Effector CD8-positive, alpha-beta T cell (primary cell): Measurements from ENCODE around the gene TNNT2.

Source experiments
- DNase-seq: peaks from one replicate; lab custom pipeline; 2025; lab: John Stamatoyannopoulos, UW

TNNT2 gene

DNA sequence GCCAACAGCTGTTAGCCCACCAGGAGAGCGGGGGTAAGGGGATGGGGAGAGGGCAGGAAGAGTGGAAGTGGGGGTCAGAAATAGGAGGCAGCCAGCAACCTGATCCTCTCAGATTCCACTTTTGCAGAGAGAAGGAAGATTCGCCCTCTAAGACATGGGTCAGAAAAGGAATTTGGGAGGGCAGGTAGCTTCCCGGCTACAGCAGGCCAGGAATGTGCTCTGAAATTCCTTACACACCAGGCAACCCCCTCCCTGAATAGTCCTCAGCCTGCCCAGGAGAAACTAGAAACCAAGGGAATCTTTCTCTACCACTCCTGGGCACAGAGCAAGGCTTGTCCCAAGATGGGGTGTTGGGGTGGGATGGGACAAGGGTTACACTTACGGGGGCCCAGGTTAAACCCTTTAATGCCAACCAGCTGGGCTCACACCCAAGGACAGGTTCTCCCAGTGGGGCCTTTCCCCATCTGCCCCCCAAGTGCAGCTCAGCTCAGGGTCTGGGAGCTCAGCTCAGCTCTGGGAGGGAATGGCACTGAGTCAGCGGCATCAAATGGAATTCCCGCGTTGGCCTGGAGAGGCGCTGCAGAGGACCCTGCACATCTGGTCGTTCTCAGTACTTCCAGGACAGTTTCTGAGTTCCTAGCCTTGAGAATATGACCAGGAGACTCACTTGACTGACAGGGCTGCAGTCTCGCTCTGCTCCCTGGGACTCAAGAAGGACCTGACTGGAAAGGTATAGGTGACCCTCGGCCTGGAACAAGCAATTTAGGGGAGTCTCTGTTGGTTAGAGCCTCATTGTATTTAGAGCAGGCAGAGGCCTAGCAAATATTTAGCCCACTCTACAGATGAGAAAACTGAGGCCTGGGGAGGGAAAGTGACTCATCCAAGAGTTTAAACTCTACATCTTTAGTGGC is 761 bp downstream of the TNNT2 start:
- DNase-seq: no peak

DNA sequence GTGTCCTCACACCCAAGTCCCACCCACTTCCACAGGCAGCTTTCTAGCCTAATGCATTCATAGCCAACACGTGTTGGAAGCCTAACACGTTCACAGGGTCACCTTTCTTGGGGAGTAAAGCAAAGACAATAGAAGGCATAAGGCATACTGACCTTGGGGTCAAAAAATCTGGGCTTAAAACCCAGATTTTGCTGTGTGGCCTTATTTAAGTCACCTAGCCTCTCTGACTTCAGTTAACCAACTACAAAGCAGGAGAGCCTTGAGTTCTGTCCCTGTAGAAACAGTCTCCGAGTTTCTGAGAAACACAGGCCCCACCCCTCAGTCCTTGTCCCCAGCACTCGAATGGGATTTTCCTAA is 1.4 kb downstream of the TNNT2 start:
- DNase-seq: no peak

DNA sequence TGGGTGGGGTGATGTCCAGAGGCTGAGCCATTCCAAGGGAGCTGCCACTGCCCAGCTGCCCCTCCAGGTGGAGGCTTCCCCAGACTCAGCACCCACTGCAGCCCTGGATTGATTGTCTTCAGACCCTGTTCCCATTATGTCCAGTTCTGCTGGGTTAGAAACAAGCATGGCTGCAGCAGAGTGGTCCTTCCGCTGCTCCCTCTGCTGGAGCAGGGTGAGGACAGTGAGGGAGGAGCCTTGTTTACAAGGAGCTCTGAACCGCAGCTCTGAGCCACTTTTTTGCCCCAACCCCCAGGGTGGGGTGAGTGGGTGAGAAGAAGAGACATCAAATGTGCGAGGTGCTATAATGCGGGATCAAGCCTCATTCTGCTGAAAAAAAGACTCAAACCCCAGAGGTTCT is 2.3 kb downstream of the TNNT2 start:
- DNase-seq: no peak

DNA sequence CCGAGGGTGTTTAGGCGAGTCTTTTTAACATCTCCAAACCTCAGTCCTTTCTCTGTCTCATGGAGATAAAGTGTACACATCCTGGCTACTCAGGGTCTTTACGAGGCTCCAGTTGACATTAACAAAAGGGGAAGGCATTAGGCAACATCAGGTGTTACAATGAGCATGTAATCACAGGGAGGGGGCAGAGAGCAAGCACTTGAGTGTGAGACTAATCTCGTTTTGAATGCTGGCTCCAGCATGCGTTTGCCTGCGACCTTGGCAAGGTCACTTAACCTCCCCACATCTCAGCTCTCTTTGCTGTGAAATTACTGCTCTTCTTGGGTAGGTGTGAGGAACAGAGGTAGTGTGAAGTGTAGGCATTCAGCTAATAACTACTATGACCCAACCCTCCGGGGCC is 3.1 kb downstream of the TNNT2 start:
- DNase-seq: no peak

DNA sequence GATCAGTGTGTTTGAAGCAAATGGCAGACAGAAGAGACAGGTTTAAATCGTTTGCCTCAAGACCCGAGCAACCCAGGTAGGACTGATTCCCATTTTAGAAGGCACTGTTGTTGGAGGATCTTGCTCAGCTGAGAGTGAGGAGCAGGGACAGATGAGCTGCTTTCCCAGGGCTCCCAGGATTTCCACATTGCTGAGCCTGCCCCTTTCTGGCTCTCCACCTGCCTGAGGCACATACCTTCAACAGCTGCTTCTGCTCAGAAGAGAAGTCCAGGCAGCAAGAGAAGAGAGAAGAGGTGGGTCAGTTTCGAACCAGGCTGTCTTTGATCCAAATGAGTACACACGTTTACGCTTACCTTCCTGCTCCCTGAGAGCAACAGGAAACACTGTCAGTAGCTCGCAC is 5.7 kb downstream of the TNNT2 start:
- no peak for DNase-seq

DNA sequence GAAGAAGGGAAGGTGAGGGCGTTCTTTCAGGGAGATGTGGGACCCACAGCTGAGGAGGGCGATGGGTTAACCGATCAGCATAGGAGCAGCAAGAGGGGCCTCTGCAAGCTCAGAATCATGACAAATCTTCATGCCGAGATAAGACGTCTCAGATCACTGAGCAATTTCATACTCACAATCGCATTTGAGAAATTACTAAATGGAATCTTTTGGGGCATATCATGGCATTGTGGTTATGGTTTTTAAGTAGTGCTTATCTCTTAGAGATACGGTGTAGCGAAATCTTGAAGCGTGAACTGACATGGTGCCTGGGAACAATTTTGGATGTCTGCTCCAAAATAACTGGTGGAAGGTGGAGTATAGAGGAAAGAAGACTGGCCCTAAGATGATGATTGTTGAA is 6.2 kb downstream of the TNNT2 start:
- DNase-seq: no peak

DNA sequence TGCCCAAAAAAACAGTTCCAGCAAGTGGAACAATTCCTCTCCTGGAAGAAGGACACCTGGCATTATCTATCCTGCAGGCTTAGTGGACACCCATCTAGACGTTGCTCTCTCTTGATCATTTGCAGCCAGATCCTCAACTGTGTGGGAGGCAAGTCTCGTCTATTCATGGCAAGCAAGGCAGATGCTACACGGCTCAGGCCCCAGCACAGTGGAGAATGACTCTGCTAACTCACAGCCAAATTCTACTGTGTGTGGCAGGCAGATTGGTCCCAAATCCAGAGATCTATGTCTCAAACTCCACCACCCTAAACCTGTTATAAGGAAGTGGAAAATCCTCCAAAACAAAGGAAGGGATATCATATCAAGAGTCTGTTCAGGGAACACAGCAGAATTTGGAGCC is 7.0 kb downstream of the TNNT2 start:
- DNase-seq: no peak

DNA sequence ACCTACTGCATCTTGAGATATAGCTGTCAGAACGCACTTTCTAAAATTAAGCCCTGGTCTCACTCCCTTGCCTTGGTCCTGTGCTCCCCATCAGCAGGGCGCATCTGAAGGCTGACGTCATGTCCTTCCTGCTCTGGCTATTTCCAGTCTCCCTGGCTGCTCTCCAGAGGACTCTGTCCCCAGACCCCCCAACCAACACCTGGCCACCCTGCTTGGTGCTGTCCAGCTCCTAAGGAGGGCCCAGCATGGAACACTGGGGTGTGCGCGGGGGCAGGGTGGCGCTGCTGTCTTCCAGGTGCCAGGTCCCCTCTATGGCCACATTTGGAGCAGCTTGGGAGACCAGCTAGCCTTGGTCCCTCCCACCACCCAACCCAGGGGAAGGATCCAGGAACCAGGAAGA is 8.3 kb downstream of the TNNT2 start:
- no peak for DNase-seq

DNA sequence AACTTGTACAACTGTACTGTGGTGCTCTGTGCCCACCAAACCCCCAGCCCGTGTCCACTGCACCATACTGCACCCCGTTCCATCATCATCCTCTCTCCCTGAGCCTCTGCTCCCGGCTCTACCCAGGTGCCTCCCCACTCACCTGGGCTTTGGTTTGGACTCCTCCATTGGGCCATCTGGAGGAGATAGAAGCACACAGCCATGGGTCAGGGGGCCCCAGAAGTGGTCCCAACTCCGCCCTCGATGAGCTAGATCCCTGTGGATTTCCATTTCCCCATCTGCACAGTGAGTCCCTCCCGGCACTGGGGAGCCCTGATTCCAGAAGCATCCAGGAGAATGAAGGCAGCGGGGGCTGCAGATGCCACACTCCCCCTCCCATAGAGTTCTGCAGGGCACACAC is 10.8 kb downstream of the TNNT2 start:
- no peak for DNase-seq

DNA sequence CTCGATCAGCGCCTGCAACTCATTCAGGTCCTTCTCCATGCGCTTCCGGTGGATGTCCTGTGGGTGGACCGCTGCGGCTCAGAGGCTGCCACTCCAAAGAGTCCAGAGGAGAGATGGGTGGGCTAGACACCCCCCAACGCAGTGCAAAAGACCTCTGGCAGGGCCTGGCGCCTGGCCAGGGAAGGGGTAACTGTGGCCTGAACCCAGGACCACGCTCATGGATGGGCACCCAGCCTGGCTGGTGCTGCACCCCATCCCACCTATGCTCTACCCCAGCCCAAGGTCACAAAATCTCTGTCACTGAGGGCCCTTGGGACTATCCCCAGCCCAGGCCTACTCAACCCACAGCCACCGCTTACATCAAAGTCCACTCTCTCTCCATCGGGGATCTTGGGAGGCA is 12.2 kb downstream of the TNNT2 start:
- no peak for DNase-seq

DNA sequence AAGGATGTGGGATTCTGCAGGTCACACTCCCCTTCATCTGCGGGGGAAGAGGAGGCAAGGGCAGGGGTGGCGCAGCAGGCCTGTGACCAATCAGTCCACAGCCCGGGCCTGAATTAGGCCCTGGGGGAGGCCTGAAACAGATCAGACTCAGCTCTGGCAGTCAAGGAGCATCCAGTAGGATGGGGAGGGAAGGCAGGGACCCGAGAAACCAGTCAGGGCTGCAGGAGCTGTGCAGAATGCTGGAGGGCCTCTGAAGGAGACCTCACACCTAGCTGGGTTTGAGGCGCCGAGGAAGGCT is 12.7 kb downstream of the TNNT2 start:
- DNase-seq: no peak

DNA sequence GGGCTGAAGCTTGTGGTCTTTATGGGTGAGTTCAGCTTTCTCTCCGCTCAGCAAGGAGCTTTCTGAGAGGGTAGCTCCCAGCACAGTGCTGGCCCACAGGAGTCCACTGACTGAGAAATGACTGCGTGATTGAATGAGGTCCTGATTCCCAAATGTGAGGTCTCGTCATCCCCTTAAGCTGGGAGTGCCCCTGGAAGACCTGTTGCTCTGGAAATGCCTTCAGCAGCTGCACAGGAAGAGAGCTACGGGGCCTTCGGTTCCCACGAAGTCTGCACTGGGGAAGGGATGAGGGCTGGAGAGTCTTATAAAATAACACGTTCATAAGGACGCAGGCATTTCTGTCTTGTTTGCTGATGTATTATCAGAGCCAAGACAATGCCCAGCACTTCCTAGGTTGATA is 14.0 kb downstream of the TNNT2 start:
- DNase-seq: no peak

DNA sequence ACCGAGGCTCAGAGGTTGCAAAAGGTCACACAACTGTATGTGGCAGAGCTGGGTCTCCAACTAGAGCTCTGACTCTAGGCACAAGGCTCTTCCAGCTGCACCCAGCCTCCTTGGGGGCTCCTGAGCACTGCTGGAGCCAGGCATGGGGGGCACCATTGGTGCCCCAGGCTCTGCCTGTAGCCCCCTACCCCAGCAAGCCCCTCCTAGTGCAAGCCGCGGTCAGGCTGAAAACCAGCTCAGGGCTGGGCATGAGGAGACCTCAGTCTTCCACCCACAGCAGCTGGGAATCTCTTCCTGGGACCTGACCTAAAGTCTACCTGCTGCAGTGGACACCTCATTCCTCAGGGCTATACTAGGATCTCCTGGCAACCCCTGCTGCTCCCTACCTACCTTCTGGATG is 14.6 kb downstream of the TNNT2 start:
- no peak for DNase-seq

DNA sequence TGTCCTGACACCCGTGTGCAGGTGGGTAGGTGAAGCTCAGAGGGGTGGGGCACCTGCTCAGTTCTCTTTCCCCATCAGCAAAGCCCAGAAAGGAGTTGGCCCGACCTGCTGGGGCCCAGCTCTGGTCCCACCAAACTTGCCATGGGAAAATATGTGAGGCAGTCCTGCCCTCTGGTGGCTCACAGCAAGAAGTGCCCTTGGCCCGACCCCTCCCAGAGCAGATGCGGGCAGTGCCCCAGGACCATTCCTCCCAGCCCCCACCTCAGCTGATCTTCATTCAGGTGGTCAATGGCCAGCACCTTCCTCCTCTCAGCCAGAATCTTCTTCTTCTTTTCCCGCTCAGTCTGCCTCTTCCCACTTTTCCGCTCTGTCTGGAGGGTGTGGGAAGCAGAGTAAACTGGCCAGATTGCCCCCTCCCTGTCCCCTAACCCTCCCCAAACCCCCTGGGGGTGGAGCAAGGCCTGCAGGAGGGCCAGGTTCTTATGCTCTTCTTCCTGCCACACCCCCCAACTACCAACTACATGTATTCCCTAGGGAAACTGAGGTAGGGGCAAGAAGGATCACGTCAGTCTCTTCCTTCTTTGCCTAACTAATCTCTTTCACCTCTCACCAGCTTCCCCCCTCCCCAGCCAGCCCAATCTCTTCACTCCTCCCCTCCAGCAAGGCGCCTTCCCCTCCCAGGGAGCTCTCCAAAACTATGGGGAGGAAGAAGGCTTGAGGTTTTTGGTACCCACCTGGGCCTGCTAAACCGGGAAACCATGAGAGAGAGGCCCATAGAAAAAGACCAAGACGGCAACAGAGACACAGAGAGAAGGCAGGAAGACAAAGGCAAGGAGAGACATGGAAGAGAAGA is 15.6 kb downstream of the TNNT2 start:
- DNase-seq: no peak

DNA sequence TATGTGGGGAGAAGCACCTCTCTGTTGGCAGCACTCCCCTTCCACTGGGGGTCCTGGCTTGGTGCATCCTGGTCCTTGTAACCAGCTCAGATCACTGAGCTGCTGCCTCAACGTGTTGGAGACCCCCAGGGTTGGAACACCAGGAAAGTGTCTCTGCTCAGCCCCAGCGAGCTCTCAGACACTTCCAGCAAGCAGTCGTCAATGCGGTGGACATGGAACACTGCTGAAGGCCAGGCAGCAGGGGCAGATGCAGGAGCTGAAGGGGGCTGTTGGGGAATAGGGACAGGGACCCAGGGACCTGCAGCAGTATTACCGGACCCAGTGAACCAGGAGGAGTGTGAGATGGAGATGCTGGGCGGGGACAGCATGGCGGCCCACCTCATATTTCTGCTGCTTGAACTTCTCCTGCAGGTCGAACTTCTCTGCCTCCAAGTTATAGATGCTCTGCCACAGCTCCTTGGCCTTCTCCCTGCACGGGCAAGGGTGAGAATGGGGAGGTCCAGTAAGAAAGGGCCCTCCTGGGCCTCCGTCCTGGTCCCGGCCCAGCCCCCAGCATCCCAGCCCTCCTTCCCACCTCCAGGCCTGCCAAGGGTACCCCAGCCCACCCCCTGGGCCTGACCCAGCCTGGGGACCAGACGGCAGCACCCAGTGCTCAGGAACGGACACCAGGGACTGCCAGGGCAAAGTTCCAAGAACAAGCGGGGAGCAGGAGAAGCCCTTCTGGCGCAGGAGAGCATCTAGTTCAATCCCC is 16.4 kb downstream of the TNNT2 start:
- no peak for DNase-seq

DNA sequence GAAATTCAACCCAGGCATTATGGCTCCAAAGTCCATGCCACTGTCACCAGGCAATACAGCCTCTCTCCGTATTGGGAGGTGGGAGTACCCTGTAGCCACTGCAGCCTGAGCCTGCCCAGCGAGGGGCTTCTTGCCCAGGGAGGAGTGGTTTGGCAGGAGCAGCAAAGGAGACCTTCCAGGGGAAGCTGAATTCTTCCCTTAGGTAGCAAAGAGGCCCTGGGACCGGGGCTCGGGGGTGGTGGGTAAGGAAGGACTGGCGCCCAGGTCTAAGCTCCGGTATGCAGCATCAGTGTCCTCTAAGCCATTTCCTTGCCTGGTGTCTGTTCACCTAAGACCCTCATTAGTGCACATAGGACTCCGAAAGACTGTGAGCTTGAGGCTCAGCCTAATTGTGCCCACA is 17.0 kb downstream of the TNNT2 start:
- no peak for DNase-seq

DNA sequence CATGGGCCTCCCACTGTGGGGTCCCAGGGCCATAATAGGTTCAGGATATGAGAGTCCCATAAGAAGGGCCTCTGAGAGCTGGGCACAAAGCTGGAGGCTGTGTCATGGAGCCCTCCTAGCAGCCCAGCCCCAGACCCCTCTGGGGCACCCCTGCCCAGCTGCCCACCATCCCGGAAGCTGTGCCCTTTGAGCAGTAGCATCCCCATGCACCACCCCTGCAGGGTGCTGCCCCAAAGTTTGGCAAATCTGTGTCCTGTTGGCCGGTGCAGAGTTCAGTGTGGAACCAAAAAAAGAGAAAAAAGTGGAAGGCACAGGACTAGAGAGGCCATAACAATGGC is 17.6 kb downstream of the TNNT2 start:
- no peak for DNase-seq

DNA sequence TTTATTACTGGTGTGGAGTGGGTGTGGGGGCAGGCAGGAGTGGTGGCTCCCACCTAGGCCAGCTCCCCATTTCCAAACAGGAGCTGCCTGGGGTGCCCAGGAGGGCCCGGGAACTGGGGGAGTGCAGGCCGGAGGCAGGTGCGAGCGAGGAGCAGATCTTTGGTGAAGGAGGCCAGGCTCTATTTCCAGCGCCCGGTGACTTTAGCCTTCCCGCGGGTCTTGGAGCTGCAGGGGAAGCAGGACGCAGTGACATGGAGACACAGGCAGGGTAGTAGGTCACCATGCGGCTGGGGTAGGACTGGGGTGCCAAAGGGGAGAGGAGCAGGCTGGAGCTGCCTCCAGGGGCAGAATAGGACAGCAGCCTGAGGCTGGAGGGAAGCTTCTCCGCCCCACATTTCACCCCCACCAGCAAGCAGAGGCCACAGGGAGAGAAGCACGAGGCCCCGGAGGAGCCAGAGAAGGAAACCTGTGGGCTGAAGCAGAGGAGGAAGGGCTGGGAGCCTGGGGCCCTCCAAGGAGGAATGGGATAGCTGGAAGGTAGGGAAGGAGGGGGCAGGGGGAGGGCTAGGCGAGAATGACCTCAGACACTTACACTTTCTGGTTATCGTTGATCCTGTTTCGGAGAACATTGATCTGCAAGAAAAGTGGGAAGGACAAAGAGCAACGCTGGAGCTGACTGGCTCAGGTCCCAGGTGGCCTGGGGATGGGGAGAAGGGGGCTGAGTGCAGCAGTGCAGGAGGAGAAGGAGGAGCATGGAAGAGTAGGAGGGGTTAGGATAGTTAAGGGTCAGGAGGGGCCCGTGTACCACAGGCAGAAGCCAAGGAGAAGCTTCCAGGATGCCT is 18.2 kb downstream of the TNNT2 start:
- no peak for DNase-seq

DNA sequence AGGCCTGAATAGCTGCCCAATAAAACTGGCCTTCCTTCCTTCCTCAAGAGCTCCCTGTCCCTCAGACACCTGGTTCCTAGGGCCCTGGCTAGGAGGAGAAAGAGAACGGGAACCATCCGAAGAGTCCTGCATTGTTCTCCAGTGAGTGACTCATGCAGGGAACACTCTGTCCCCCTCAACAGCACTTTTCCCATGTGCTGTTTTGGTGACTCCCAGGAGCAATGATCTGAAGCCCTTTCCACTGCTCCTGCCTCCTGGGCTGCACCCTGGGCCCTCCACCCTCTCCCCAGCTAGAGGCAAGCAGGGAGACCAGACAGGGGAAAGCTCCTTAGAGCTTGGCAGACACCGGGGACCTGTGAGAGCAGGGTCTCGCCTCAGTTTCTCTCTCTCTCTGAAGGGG is 18.9 kb downstream of the TNNT2 start:
- DNase-seq: no peak

DNA sequence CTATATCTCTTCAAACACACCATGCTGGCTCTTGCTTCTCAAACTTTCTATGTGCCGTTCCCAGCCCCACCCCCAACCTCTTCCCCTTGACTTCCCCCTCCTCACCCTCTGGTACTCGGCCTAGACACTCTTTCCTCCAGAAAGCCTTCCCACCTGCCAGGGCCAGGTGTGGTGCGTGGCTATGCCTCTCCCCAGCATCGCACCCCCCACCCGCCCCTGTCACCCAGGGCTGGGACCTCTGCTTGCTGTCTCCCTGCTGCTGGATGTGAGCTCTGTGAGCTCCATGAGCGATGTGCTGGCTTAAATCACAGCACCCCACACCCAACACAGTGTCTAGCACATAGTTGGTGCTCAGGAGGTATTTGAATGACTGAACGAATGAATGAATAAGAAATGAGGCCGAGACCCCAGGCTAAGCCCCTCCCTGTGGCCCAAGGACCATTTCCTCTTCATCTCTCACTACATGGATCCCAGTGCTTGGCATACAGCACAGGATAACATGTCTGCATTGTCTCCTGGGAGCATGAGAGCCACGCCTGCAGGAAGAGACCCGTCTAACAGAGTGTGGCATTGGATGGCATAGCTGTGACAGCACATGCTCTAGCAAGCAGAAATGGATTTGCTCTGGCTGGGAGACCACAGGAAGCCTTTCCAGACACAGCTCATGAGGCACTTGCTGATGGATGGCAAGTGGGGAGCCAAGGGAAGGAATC is 19.7 kb downstream of the TNNT2 start:
- DNase-seq: no peak

DNA sequence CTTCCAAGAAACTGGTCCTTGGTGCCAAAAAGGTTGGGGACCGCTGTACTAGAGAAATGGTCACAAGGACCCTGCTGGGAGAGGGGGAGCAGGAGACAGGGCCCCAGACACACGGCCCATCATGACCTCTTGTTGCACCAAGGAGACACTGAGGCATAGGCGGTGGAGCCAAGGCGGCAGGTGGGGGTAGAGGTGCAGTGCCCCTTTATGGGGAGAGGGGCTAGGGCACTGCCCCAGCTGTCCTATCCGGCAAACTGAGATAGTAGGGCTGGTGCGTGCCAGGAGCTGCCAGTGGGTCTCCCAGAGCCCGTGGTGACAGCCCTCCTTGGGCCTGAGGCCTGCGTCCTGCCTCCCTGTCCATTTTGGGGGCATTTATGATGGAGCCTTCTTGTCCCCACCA is 20.3 kb downstream of the TNNT2 start:
- no peak for DNase-seq
